ENCODE results near the gene MAMDC2.

Gene MAMDC2

DNA sequence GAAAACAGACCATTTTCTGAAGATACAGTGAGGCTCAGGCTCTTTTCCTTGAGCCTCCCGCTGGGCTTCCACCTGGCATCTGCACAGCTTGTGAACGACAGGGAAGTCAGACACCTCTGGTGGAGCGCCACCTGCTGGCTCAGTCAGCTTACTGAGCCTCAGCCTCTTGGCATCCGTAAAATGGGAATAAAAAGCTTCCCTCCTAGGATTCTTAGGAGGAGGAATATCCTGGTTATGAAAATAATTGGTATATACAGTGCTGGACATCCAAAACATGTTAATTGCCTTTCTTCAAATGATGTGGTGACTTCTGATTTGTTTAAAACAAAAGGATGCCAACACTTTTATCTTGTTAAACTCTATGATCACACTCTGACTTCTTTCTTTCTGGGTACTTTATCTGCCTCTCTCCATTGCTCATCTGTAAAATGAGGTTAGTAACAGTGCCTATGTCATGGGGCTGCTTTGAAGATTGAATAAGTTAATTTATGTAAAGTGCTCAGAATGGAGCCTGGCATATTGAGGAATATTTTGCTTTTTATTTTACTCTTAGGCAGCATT lies 67.5 kb downstream of the MAMDC2 start:
- FAIRE-seq, result no peak

DNA sequence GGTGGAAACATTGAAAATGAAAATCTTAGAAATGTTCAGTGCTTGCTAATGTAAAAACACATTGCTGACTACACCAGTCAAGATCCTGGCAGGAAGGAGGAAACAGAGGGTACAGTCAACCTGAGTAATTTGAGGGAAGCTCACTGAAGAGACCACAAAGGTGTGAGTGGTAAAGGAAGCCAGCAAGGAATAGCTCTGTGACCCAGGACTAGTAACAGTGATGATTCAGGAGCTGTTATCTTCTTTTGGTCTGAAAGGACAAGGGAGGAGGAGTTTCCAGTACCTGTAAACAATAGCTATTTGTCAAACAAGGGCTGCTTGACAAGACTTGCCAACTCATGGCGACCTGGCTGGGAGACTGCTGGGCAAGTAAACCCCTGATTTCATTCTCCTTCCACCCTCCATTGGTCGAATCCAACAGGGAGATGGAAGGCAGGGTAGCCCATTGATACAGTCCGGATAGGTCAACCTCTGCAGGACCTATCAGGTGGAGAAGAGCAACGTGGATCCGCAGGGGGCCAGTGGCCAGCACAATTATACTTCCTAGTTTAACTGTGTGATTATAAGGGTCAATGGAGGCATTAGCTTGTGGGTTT lies 68.1 kb downstream of the MAMDC2 start:
- FAIRE-seq, result no peak

DNA sequence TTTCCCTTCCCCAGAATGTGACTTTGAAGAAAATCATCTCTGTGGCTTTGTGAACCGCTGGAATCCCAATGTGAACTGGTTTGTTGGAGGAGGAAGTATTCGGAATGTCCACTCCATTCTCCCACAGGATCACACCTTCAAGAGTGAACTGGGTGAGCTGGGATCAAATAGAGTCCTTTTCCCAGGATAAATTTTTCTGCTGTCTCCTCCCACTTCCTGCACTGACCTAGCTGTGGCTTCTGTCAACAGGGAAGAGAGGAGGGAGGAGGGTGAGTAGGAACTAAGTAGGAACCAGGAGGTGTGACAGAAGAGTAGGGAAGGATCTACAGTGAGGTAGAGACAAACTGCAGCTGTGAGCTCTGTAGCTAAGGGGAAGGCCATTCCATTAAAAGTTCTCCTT lies 69.3 kb downstream of the MAMDC2 start:
- no peak for FAIRE-seq

DNA sequence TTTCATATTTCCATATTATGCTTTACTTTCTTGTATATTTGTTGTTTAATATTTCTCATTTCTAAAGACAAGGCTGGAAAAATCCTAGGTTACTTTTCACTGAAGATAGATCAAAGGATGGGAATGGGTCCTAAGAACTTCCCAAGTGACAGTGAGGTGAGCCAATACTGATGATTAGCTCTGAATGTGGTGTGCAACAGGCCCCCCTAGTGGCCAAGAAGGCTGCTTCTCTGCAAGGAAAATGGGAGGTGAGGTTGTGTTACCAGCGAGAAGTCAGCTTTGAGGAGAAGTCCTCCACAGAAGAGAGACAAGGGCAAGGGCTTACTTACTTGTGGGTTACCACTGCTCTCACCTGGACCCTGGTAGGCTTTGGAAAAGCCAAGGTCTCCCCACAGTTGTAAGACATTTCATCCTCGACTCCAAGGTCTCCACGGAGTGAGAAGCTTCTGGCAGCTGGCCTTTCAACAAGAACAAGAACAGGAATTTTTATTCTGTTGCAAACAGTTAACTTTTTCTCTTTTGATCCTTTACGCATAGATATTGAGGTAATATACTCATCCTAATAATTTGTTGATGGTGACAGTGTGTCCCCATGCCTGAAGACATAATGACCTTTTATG lies 69.9 kb downstream of the MAMDC2 start:
- no peak for FAIRE-seq

DNA sequence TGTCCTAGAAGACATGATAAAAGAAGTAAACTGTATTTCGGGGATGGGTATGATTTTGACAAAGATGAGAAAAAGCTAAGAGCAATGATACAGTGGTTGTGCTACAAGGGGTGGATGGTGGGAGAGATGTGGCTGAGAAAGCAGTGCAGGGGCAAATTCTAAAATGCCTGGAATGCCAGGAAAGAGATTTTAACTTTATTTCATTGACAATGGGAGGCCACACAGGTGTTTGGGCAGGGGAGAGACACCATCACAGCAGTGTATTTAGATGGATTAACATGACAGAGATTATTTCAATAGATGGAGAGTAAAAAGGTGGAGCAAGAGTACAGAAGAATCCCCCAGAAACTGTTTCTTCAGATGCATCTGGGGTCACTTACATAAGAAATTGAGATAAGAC lies 71.2 kb downstream of the MAMDC2 start:
- no peak for FAIRE-seq

DNA sequence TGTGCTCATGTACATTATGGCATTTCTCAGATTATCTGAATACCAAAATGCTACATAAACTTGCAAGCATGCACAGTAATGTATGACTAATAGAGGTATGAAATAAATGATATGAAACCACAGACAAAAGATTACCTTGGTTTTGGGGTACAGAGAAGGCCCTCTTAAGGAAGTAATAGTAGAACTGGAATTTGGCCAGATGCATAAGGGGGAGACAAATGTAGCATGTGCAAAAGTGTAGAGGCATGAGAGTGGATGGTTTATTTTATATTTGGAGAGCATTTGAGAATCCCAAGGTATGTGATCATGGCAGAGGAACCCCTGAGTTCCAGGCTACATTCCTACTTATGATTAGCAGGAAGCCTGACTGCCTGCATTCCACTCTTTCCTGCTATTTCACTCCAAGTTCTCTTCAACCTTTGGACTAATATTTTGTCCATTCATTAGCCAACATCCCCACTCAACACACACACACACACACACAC lies 74.2 kb downstream of the MAMDC2 start:
- FAIRE-seq, result no peak

DNA sequence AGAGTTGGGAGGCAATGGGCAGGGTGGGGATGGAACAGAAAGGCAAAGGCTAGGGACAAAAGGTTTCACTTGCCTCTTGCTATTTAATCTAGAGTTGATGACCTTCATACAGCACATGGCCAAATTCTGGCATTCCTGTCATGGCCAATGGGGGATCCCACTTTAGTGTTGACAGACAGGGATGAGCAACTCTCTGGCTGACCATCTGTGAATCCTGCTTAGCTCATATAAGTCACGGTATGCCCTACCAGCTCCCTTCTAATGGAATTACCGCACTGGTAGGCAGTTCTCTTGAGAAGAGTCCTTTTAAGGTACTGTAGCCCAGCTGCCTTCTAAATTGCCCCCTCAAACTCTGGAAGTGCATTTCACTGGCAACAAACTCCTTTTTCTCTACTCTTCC lies 76.1 kb downstream of the MAMDC2 start:
- no peak for FAIRE-seq

DNA sequence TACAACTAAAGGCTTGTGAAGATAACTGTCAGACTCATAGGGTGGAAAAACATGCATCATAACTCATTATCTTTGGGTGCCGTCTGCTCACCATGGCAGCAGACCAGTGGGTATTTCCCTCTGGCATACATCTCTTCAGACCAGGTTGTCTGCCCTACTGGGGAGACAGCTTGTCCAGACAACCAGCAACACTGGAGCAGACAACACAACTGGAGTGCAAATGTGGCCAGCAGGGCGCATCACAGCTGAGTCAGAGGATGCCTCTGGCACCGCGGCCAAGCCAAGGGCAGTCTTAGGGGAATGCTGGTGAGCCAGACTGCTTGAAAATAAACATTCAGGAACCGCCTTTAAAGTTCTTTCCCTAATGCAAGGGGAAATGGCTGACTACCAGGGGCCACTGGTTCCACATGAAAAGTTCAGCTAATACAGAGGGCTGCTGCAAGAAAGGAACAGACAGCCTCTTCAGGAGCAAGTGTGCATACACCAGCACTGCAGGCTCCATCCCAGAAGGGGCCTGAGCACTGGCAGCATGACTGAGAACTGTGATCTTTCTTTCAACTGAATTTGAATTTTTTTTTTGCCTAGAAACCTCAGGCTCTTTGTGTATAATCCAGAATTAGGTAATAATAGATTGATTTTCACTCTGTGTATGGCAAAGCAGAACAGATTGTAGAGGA lies 77.3 kb downstream of the MAMDC2 start:
- no peak for FAIRE-seq

DNA sequence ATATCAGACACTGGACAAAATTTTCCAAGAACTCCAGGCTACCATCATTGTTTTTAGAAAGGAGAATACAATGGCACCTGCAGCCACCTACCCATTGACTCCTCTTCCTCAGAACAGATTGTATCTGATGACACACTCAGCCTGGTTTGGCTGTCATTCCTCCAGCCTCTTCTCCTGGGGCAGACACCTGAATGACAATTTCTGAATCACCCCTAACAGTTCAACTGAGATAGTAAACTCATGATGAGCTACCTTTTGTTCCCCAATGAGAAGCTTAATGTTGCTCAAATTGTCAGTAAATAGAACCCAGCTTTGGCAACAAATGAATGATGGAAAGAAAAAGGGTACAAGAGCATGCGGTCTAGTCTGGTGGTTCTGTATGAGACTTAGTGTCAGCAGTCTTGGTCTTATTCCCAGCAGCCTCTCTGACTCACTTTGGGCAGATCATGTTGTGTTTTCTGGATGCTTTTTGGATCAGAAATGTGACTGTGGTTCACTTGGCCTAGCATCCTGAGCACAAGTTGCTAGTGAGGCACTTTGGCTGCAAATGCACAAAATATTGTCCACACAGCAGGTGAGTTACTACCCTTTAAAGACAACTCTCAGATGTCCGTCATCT lies 78.3 kb downstream of the MAMDC2 start:
- FAIRE-seq, result no peak

DNA sequence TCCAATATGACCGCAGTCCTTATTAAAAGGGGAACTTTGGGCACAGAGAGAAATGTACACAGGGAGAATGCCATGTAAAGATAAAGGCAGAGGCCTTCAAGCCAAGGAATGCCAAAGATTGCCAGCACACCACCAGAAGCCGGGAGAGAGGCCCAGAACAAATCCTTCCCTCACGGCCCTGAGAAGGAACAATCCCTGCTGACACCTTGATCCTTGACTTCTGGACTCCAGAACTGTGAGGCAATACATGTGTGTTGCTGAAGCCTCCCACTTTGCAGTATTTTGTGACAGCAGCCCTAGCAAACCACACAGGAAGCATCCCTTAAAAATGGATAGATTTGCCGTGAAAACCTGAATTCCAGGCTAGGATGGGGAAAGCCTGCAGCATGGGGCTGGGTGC lies 80.0 kb downstream of the MAMDC2 start:
- no peak for FAIRE-seq

DNA sequence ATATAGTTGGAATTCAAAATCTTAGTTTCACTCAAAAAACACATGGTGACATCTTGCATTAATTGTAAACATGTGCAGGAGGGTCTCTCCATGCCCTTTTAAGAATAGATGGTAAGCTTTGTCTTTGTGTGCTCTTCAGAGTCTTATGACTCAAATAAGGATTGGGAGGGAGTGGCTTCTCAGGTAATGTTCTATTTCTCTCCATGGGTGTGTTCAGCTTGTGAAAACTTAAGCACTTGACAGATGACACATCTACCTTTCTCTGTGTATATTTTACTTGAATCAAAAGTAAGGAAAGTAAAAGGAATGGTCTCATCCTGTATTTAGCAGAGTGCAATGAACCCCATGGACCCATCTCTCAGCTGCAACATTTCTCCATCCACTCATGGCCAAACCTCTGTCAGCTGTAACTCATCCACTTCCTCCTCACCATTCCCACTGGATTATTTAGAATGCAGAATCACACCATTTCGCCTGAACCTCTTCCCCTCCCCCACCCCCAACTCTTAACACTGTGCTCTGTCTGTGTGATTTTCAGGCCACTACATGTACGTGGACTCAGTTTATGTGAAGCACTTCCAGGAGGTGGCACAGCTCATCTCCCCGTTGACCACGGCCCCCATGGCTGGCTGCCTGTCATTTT lies 82.1 kb downstream of the MAMDC2 start:
- FAIRE-seq, result no peak

DNA sequence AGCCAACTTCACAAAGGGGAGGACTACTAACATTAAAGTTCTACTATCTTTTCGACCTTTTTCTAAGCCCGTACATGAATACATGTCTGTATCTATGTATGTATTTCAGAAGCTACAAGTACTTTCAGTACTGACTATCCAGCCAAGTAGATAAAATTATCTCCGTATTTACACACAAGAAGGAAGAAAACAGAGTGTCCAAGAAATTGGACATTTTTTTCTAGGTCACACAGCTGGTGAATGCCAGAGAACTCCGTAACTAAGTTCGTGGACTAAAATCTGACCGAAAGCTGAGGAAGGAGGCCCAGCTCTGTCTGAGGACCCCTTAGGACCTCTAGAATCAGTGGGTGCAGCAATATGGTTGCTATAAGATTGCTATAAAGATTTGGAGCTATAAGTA lies 83.4 kb downstream of the MAMDC2 start:
- FAIRE-seq, result no peak

DNA sequence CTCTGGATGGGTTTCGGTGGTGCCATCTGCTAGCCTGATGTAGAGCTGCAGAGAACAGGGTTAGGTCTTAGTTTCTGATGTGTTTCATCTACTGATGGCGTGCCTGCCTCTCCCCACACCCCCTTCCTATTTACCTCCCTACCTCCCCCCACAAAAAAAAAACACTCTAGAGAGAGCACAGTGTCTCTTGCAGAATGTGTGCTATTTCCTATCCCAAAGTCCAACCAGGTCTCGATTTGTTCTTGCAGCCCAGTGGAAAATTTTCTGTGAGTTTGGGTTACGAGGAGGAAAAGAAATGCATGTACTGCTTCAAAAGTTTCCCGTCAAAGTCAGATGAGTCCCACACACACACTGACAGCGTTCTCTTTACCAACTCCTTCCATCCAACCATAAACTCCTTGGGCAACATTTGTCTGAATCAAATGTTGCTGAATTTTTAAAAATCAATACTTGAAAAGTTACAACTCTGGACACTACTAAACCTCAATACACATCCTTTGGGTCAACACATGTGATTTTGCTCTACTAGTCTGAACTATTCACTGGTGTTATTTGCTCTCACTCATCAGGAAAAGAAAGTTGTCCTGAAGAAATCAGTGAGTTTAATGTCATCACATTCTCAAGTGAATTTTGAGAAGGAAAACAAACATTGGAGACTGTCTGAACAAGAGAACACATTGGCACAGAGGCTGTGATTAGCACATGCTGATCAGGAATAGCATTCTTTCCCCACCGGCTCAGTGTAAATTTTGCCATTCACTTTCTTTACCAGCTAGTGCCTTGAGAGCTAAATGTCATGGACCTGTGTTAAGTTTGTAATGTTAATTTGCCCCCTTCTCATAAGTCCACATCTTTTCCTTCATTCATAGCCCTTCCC lies 84.1 kb downstream of the MAMDC2 start:
- no peak for FAIRE-seq

DNA sequence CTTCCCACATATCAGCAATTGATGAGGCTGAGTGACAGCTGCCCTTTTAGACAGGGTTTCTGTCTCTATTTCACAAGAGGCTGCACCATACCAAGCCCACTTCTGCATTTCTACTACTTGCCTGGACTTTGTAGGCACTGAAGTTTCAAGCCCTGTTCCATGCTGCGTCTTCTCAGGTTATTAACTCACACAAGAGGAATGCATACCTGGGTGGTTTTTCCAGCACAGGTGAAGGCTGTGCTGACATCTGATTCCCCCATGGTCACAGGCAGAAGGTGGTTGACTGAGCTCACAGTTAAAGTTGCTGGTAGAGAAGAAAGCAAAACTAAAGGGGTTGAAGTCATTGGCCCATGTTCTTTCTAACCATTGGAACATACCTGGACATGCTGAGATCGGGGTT lies 86.6 kb downstream of the MAMDC2 start:
- no peak for FAIRE-seq

DNA sequence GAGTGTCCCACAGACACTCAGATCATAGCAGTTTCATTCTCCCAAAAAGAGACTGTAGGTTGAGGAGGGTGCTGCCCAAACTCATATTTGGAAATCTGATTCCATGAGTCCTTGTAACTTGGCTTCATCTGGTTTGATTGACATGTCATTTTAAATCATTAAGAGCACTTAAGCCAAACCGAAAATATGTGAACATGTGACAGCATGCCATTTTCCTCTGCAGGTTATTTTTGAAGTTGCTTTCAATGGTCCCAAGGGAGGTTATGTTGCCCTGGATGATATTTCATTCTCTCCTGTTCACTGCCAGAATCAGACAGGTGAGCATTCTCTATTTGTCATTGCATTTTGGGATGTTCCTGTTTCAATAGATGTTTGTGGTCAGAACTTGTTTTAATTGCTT lies 87.6 kb downstream of the MAMDC2 start:
- FAIRE-seq, result no peak

DNA sequence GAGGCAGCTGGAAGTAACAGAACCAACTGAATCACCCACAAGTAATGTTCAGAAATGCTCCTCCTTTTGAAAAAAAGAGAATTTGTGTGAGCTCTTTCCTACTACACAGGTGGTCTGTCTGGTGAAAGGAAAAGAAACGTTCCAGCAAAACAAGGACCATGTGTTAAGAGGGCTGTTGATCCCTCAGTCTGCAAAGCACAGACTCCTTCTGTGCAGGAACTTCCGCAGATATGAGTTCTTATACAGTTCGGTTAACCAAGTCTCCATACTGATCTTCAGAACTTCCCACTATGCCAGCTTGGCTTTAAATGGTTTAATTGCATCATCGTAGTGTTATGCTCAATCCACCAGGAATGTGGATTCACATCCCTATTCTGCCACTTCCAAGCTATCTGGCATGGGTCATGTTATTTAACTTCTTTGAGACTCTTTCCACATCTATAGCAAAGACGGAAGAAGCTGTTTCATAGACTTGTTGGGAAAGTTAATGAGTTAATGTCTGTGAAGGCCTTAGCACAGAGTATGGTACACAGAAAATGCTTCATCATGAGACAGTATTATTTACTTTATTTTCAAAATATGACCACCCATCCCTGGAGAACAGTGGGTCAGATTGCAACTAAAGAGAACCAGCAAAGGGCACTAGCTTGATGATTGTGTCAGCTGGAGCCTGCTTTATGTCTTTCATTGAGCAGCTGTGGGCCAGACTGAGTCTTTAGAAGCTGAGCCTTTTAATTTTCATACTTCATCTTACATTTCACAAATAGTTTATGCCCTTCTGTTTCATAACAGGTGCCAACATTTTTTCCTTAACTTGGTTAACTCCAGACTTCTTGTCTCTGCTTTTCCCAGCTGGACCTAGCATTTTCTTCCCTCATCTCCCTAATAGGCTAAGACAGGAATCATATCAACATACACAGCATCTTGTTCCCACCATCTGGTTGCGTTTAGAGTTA lies 89.9 kb downstream of the MAMDC2 start:
- no peak for FAIRE-seq

DNA sequence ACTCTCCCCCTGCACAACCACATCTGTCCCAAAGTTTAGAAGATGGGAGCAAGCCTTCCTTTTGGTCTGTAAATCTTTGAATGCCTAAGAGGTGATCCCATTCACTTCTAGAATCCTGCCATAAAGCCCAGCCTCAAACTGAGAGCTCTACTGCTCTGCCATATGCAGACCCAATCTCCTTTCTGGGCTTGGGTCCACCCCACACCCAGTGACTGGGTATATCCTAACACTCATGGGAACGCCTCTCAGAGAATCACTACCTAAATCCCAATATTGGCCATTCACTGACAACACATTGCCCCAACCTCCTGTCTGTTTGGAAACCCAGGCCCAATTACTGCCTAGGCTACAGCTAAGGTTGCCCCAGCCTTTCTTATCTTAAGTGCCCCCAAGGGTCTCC lies 90.7 kb downstream of the MAMDC2 start:
- FAIRE-seq, result no peak

DNA sequence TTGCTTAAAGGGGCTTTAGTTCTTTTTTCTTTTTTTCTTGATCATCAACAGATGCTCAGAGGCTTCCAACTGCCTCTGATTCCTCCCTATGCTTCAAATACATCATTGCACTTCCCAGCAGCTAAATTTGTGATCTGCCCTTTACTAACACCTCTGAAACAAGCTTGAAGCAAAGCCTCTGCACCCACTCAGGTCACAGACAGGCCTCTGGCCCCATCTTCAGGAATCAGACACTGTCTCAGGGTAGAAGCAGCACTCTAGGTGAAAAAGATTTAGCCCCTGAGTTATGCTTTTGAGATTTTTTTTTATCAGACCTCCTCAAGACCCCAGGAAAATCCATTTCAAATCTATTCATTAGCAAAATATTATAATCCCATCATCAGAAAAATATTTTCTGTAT lies 91.5 kb downstream of the MAMDC2 start:
- FAIRE-seq, result no peak

DNA sequence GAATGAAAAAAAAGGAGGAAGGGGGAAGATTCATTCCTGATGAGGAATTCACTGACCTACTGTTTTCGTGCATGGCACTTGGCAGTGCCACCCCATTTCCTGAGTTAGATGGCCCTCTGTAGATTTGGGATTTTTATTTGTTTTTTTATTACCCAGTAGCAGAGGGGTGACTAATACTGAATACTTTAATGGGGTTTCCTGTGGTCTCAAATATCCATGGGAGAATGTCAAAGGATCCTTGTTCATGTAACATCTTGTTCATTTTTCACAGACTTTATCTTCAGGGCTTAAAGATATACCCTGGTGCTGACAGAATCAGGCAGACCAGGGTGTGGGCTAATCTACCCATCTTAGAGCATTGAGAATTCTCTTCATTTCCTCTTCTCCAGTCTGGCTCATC lies 93.0 kb downstream of the MAMDC2 start:
- no peak for FAIRE-seq

DNA sequence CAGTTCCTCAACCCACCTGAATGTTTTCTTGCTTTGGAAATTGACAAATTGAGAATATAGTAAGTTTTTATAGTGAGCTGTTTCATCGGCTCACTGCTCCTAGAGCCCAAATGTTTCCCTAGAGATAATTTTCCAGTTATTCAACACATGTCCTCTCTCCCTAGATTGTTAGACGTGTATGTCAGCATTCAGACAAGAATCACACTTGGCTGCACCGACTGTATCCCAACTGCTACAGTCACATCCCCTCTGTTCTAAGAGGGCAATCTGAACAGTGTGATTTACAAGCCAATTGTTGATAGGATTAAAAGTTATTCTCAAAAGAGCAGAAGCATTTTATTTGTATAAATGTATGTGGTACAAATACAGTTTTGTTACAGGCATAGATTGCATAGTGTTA lies 93.9 kb downstream of the MAMDC2 start:
- FAIRE-seq, result no peak

DNA sequence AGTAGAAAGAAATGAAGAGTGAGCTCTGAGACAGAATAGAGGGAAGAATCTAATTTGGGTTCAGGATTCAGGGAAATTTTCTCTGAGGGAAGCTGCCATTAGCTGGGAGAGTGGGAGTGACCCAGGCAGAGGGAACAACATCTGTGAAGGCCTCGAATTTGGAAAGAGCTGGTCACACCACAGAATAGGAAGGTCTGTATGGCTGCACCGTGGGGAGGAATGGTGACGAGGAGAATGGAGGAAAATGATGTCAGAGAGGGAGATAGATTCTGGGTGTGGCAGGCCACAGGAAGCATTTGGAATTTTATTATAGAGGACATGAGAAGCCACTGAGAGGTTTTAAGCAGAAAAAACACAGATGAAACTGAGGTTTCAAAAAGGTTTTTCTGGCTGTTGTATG lies 98.5 kb downstream of the MAMDC2 start:
- no peak for FAIRE-seq

Measured in colon (tissue), 2 donors.